ENCODE data around the gene ALDH1L1.

- TF ChIP-seq CTCF (IDR thresholded peaks at IDR 0.05; ENCODE audit: low read length) (no peak), EZH2 (optimal IDR thresholded peaks at IDR 0.05; ENCODE audit: low read depth, low read length) (no peak)
Observed at GRCh38 chr3:126158912-126159454, 21.4 kb downstream of the ALDH1L1 start.
